HEK293 (cell line): ENCODE measurements around the gene STAT3.
"Not testable (repeated sequence)": the region's sequence is repeated elsewhere in the genome, so short reads cannot be mapped to it uniquely, and the experiment has no call there.

ENCODE experiments used
- KLF9 ChIP-seq: fragments of 450-650 bp; formaldehyde crosslinking; IDR thresholded peaks from 2 replicates; pipeline ENCODE4 v1.5.1; 2016; ENCODE audit warnings: missing biosample characterization, missing genetic modification characterization, low read depth
- TF ChIP-seq, protein P1 (sequence below): fragments of 450-650 bp; formaldehyde crosslinking; IDR thresholded peaks from 2 replicates; pipeline ENCODE4 v1.5.1; 2016; ENCODE audit warnings: missing biosample characterization, missing genetic modification characterization

DNA sequence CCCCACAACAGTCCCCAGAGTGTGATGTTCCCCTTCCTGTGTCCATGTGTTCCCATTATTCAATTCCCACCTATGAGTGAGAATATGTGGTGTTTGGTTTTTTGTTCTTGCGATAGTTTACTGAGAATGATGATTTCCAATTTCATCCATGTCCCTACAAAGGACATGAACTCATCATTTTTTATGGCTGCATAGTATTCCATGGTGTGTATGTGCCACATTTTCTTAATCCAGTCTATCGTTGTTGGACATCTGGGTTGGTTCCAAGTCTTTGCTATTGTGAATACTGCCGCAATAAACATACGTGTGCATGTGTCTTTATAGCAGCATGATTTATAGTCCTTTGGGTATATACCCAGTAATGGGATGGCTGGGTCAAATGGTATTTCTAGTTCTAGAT is 123.9 kb downstream of the STAT3 start:
- TF ChIP-seq, protein P1, sequence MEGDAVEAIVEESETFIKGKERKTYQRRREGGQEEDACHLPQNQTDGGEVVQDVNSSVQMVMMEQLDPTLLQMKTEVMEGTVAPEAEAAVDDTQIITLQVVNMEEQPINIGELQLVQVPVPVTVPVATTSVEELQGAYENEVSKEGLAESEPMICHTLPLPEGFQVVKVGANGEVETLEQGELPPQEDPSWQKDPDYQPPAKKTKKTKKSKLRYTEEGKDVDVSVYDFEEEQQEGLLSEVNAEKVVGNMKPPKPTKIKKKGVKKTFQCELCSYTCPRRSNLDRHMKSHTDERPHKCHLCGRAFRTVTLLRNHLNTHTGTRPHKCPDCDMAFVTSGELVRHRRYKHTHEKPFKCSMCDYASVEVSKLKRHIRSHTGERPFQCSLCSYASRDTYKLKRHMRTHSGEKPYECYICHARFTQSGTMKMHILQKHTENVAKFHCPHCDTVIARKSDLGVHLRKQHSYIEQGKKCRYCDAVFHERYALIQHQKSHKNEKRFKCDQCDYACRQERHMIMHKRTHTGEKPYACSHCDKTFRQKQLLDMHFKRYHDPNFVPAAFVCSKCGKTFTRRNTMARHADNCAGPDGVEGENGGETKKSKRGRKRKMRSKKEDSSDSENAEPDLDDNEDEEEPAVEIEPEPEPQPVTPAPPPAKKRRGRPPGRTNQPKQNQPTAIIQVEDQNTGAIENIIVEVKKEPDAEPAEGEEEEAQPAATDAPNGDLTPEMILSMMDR (tag by site-specific recombination): not testable (repeated sequence)
- not testable (repeated sequence) for TF ChIP-seq KLF9 (tag by site-specific recombination)
